H9 (cell line): ENCODE data around the gene DGKG. TPM values are rescaled to one million over a fixed set of nuclear protein-coding genes. Genes with fewer than 3 reads are reported as not detected.

Experiments used
- DNase-seq: peaks from one replicate; pipeline ENCODE4 v3.0.0-alpha.2; 2017
- H2AFZ ChIP-seq: one replicate; pipeline ENCODE4 v1.6.1; 2013; ENCODE audit warnings: mild to moderate bottlenecking, low read length, control low read depth, moderate library complexity
- H2AK5ac ChIP-seq: 2 replicates; pipeline ENCODE4 v1.6.1; 2013; ENCODE audit warnings: low read length, control low read depth, mixed read lengths; ENCODE audit not compliant: insufficient read length
- H2BK120ac ChIP-seq: one replicate; pipeline ENCODE4 v1.6.1; 2013; ENCODE audit warnings: low read depth, mild to moderate bottlenecking, low read length, control low read depth, inconsistent platforms; ENCODE audit not compliant: poor library complexity, severe bottlenecking
- H2BK12ac ChIP-seq: 2 replicates; pipeline ENCODE4 v1.6.1; 2013; ENCODE audit warnings: low read length, control low read depth, mixed read lengths, low read depth; ENCODE audit not compliant: insufficient read length
- H2BK15ac ChIP-seq: 2 replicates; pipeline ENCODE4 v1.6.1; 2013; ENCODE audit warnings: low read depth, low read length, control low read depth
- H2BK20ac ChIP-seq: one replicate; pipeline ENCODE4 v1.6.1; 2013; ENCODE audit warnings: low read depth, mild to moderate bottlenecking, low read length, control low read depth, inconsistent platforms; ENCODE audit not compliant: poor library complexity, severe bottlenecking
- H2BK5ac ChIP-seq: 2 replicates; pipeline ENCODE4 v1.6.1; 2013; ENCODE audit warnings: low read length, control low read depth, mixed read lengths; ENCODE audit not compliant: insufficient read length
- H3K14ac ChIP-seq: 2 replicates; pipeline ENCODE4 v1.6.1; 2013; ENCODE audit warnings: low read length, control low read depth; ENCODE audit not compliant: insufficient read depth
- H3K18ac ChIP-seq: 2 replicates; pipeline ENCODE4 v1.6.1; 2013; ENCODE audit warnings: low read depth, mild to moderate bottlenecking, mixed read lengths, low read length, control low read depth; ENCODE audit not compliant: insufficient read length
- H3K23ac ChIP-seq: 2 replicates; pipeline ENCODE4 v1.6.1; 2013; ENCODE audit warnings: low read length, control low read depth, mixed read lengths, low read depth; ENCODE audit not compliant: insufficient read length
- H3K23me2 ChIP-seq: 2 replicates; pipeline ENCODE4 v1.6.1; 2013; ENCODE audit warnings: low read depth, mild to moderate bottlenecking, mixed read lengths, low read length, control low read depth; ENCODE audit not compliant: insufficient read length, poor library complexity, severe bottlenecking
- H3K27ac ChIP-seq: 2 replicates; pipeline ENCODE4 v1.5.1; 2013; ENCODE audit warnings: low read length, control low read depth, mixed read lengths, low read depth; ENCODE audit not compliant: insufficient read length
- H3K27me3 ChIP-seq: 2 replicates; pipeline ENCODE4 v1.6.1; 2013; ENCODE audit warnings: low read length, control low read depth, inconsistent platforms; ENCODE audit not compliant: insufficient read depth
- H3K4ac ChIP-seq: 2 replicates; pipeline ENCODE4 v1.6.1; 2013; ENCODE audit warnings: low read depth, mild to moderate bottlenecking, control low read depth, inconsistent platforms, low read length, moderate library complexity
- H3K4me1 ChIP-seq: 2 replicates; pipeline ENCODE4 v1.6.1; 2013; ENCODE audit warnings: low read length, control low read depth, inconsistent platforms; ENCODE audit not compliant: insufficient read depth
- H3K4me2 ChIP-seq: 2 replicates; pipeline ENCODE4 v1.6.1; 2013; ENCODE audit warnings: low read length, control low read depth, mixed read lengths; ENCODE audit not compliant: insufficient read length, insufficient read depth
- H3K56ac ChIP-seq: 2 replicates; pipeline ENCODE4 v1.6.1; 2013; ENCODE audit warnings: low read depth, mild to moderate bottlenecking, mixed read lengths, low read length, control low read depth; ENCODE audit not compliant: insufficient read length
- H3K79me1 ChIP-seq: 2 replicates; pipeline ENCODE4 v1.6.1; 2013; ENCODE audit warnings: low read depth, mild to moderate bottlenecking, moderate library complexity, low read length, control low read depth, inconsistent platforms; ENCODE audit not compliant: insufficient read depth, poor library complexity, severe bottlenecking
- H3K79me2 ChIP-seq: 2 replicates; pipeline ENCODE4 v1.6.1; 2013; ENCODE audit warnings: low read length, control low read depth, inconsistent platforms; ENCODE audit not compliant: insufficient read depth
- H3K9ac ChIP-seq: 2 replicates; pipeline ENCODE4 v1.6.1; 2013; ENCODE audit warnings: low read length, control low read depth, mixed read lengths; ENCODE audit not compliant: insufficient read length; ENCODE audit errors: extremely low read depth
- H3K9me3 ChIP-seq: one replicate; pipeline ENCODE4 v1.6.1; 2013; ENCODE audit warnings: low read depth, low read length, inconsistent platforms; ENCODE audit not compliant: control insufficient read depth
- H3T11ph ChIP-seq: one replicate; pipeline ENCODE4 v1.6.1; 2013; ENCODE audit warnings: mild to moderate bottlenecking, low read length, control low read depth, inconsistent platforms
- H4K20me1 ChIP-seq: one replicate; pipeline ENCODE4 v1.6.1; 2013; ENCODE audit not compliant: control insufficient read depth, insufficient read length, insufficient read depth
- H4K5ac ChIP-seq: 2 replicates; pipeline ENCODE4 v1.6.1; 2013; ENCODE audit warnings: low read depth, mild to moderate bottlenecking, mixed read lengths, low read length, control low read depth; ENCODE audit not compliant: insufficient read length
- H4K8ac ChIP-seq: replicated peaks from 2 replicates; pipeline ENCODE4 v1.6.1; 2013; ENCODE audit warnings: low read length, control low read depth, mixed read lengths, low read depth; ENCODE audit not compliant: insufficient read length
- H4K91ac ChIP-seq: 2 replicates; pipeline ENCODE4 v1.6.1; 2013; ENCODE audit warnings: low read depth, mild to moderate bottlenecking, moderate library complexity, mixed read lengths, low read length, control low read depth; ENCODE audit not compliant: insufficient read length
- H3K27ac Mint-ChIP-seq, 3 experiments: 2 replicates in 2 of 3; 3 replicates in 1 of 3; pipeline ENCODE4 v1.8.0; 2020 to 2021; ENCODE audit warnings: mixed read lengths in 3 of 3, mild to moderate bottlenecking in 1 of 3, moderate library complexity in 1 of 3
- H3K27me3 Mint-ChIP-seq: 2 replicates; pipeline ENCODE4 v1.8.0; 2021; ENCODE audit warnings: low read depth, mild to moderate bottlenecking, moderate library complexity, mixed read lengths
- H3K36me3 Mint-ChIP-seq, 3 experiments: 2 replicates in 2 of 3; 3 replicates in 1 of 3; pipeline ENCODE4 v1.8.0; 2020 to 2021; ENCODE audit warnings: low read depth in 3 of 3, mixed read lengths in 3 of 3; ENCODE audit not compliant: insufficient read depth in 1 of 3
- H3K4me1 Mint-ChIP-seq, 2 experiments: 2 replicates each; pipeline ENCODE4 v1.8.0; 2020; ENCODE audit warnings: mixed read lengths in 2 of 2
- H3K4me3 Mint-ChIP-seq, 2 experiments: 2 replicates in 1 of 2; 3 replicates in 1 of 2; pipeline ENCODE4 v1.8.0; 2020 to 2021; ENCODE audit warnings: mild to moderate bottlenecking in 2 of 2, mixed read lengths in 2 of 2, moderate library complexity in 1 of 2
- H3K9me3 Mint-ChIP-seq, 2 experiments: 2 replicates in 1 of 2; 3 replicates in 1 of 2; pipeline ENCODE4 v1.8.0; 2020; ENCODE audit warnings: mild to moderate bottlenecking in 2 of 2, mixed read lengths in 2 of 2, moderate library complexity in 1 of 2
- WGBS: extraction: QIAGEN DNeasy Blood & Tissue Kit; methylation state at CpG from one replicate; pipeline ENCODE4 v1.1.7; 2013; ENCODE audit warnings: missing lambda C conversion rate, low lambda C conversion rate, mixed read lengths; ENCODE audit not compliant: insufficient read length; ENCODE audit errors: extremely low coverage; 5-methylcytosine and 5-hydroxymethylcytosine counted together
- total RNA-seq: library from RNA; stranded (reverse); gene quantifications from 2 replicates; pipeline ENCODE4 v1.2.1, GENCODE V29; 2021
- TF ChIP-seq, protein P1 (sequence below): fragments of 200-600 bp; sonication (generic); conservative IDR thresholded peaks from 3 replicates; pipeline ENCODE4 v1.8.0; 2021; ENCODE audit warnings: antibody characterized with exemption, mild to moderate bottlenecking

The DGKG gene
- total RNA-seq, 1 experiment from 2014 or later, result not detected

- H3K4me3 Mint-ChIP-seq, result no peak overlapping the region
- no peak overlapping the region for H4K91ac ChIP-seq
- H2BK5ac ChIP-seq, result no peak overlapping the region
- no peak overlapping the region for H3K27ac ChIP-seq
- no peaks in the 10 kb centered on the region for H3K9me3 ChIP-seq
- H3K9ac ChIP-seq, result no peak overlapping the region
- no peak overlapping the region for H3K18ac ChIP-seq
- no peak overlapping the region for H2BK20ac ChIP-seq
- no peaks in the 10 kb centered on the region for H3K4me1 ChIP-seq
- 0 out of 7 replicates have a peak overlapping the region, but pooled peaks of 1 of the 3 experiments have one; percentile 8 for H3K27ac Mint-ChIP-seq
- H2BK12ac ChIP-seq, result no peak overlapping the region
- H3K79me1 ChIP-seq, result no peaks in the 10 kb centered on the region
- peaks cover 23% of the 10 kb centered on the region for H3K27me3 Mint-ChIP-seq
- no peak overlapping the region for H3K4ac ChIP-seq
- no peak overlapping the region for H2BK120ac ChIP-seq
- H3K56ac ChIP-seq, result no peak overlapping the region
- no peaks in the 10 kb centered on the region for H3K9me3 Mint-ChIP-seq
- no peaks in the 10 kb centered on the region for H3K23me2 ChIP-seq
- H2AFZ ChIP-seq, result no peak overlapping the region
- H3K27me3 ChIP-seq, result no peaks in the 10 kb centered on the region
- no peak overlapping the region for H2AK5ac ChIP-seq
- H3K36me3 Mint-ChIP-seq, result no peaks in the 10 kb centered on the region
- no peak overlapping the region for H2BK15ac ChIP-seq
- H3K14ac ChIP-seq, result no peak overlapping the region
- H4K5ac ChIP-seq, result no peak overlapping the region
- no peak overlapping the region for H3T11ph ChIP-seq
- no peak overlapping the region for H3K23ac ChIP-seq
- H3K4me2 ChIP-seq, result no peak overlapping the region
- DNase-seq, result no peak
- no CpG with 5 or more reads among the region's 4 CpGs for WGBS
- TF ChIP-seq, protein P1, sequence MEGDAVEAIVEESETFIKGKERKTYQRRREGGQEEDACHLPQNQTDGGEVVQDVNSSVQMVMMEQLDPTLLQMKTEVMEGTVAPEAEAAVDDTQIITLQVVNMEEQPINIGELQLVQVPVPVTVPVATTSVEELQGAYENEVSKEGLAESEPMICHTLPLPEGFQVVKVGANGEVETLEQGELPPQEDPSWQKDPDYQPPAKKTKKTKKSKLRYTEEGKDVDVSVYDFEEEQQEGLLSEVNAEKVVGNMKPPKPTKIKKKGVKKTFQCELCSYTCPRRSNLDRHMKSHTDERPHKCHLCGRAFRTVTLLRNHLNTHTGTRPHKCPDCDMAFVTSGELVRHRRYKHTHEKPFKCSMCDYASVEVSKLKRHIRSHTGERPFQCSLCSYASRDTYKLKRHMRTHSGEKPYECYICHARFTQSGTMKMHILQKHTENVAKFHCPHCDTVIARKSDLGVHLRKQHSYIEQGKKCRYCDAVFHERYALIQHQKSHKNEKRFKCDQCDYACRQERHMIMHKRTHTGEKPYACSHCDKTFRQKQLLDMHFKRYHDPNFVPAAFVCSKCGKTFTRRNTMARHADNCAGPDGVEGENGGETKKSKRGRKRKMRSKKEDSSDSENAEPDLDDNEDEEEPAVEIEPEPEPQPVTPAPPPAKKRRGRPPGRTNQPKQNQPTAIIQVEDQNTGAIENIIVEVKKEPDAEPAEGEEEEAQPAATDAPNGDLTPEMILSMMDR, result no peak
- H4K20me1 ChIP-seq, result no peaks in the 10 kb centered on the region
- H3K4me1 Mint-ChIP-seq, result no peaks in the 10 kb centered on the region
- no peaks in the 10 kb centered on the region for H3K79me2 ChIP-seq
- no peak overlapping the region for H4K8ac ChIP-seq
Measured at GRCh38 chr3:186320862-186321568, 41.0 kb downstream of the DGKG start.
